ENCODE data around the gene PID1.

The PID1 gene

DNA sequence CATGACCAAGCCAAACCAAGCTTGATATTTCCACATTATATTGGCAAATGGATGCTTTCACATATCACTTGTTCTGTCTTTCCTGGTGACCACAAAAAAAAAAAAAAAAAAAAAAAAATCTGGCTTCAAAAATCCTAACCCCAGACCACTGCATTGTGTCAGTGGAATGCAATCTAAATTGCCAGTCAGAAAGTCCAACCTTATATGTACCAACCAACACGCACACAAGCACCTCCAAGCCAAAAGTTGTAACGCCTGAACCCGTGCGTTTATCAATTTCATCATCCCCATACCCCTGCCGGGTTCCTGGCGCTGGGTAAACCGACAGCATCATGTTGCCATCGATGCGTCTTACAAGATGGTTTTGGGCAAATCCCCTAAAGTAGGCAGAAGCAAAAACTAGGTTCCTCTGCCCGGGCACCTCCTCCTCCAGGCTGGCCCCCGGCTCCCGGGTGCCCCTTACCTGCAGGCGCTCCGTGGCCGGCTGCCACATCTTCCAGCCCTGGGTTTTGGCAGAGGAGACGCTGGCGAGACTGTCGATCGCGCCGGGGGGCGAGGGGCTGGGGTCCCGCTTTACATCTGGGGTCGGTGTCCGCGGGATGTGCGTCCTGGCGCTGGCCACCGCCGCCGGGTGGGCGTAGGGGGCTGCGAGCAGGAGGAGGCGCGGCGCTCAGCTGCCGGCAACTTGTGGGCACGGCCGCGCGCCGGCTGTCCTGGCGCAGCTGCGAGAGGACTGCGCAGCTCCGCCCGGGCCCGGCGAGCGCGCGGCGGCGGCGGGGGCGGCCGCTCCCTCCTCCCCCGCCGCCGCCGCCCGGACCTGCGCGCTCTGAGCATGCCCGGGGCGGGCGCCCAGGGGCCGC lies at the start of gene PID1:
Gene PID1 (minus strand): TSS at position 737 of the 860 bp plus-strand sequence. CDS start 244 bp downstream, at position 493.
- DNase-seq (ENCODE audit: low read depth) = no peak

DNA sequence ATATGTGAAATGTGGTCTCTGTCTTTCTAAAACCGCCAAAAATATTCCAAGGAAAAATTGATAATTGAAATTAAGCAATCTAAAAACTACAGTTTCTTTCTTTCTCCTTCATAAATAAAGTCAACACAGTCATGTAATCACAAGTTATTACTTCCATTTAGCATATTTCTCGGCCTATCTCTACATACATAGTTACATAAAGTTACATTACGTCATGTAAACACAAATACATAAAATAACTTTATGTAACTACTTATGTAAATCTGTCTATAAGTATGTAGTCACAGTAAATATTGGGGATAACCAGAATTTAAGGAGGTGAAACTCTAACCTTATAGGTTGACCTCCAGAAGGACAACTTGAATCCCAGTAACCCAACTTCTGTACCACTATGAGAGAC lies 48.5 kb upstream of the PID1 start:
- no peak for DNase-seq (ENCODE audit: low read depth)

DNA sequence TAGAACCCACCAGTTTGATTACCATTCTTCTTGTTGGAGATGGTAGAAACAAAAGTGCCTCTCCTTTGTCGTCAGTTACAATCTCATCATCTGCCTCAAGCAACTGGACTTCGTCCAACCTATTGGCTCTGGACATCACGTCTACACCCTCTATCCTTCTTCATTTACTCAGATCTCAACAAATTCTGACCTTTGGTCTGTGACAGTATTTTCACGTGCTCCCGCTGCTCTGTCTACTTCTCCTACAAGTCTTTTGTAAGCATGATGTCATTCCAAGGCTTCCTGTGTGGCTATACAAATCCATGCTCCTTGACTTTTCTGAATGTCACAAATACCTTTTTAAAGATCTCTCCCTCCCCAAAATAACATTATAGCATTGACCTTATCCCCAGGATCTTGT lies 43.0 kb upstream of the PID1 start:
- no peak for DNase-seq (ENCODE audit: low read depth)

- no peak for DNase-seq (ENCODE audit: low read depth)
Observed at GRCh38 chr2:229313591-229313990, 42.5 kb upstream of the PID1 start.

DNA sequence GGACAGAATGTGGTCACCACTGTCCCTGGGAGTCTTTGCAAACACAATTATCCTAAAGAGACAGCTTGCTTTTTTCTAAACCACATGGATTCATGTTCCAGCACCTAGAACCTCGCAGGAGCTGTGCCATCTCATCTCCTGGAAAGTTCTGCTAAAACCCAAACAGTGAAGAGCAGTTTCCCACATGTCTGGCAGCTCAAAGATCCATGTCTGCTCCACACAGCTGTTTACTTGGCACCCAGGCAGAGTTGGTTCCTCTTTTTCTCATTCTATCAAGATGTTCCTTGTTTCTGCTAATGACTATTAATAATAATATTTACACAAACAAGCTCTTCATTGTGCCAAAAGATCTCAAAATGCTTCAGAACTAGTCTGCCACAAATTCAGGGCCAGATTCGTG lies 30.1 kb upstream of the PID1 start:
- DNase-seq (ENCODE audit: low read depth) = no peak

GRCh38 chr2:229300790-229301189 lies 29.7 kb upstream of the PID1 start:
- no peak for DNase-seq (ENCODE audit: low read depth)

DNA sequence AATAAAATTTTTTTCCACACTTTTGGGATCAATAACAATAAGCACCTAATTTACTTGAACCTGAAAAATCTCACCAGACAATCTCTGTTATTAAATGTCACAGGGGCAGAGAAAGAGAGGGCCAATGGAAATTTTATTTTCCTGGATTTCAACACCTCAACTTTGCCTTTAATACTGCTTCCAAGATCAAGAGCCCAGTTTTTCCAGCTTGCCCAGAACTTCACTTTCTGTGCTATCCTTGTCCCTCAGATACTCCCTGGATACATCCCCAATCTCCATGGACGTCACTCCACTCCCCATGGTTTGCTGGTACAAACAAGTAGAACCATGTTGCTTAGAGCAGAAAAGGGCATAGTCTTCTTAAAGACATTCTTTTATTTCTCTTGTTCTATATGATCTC lies 29.3 kb upstream of the PID1 start:
- DNase-seq (ENCODE audit: low read depth) = no peak

- no peak for DNase-seq (ENCODE audit: low read depth)
Observed at GRCh38 chr2:229297247-229297646, 26.2 kb upstream of the PID1 start.

GRCh38 chr2:229296536-229296935 lies 25.4 kb upstream of the PID1 start:
- DNase-seq (ENCODE audit: low read depth) = no peak

DNA sequence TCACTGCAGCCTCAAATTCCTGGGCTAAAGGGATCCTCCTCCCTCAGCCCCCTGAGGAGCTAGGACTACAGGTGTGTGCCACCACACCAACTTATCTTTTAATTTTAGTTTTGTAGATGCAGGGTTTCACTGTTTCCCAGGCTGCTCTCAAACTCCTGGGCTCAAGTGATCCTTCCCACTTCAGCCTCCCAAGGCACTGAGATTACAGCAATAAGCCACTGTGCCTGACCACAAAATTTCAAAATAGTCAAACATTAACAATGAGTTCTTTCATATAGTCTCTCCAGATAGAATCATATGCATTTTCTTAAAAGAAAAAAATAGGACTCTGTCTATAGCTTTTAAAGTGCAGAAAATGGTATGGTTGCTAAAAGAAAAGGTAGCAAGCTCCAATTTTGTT lies 24.9 kb upstream of the PID1 start:
- no peak for DNase-seq (ENCODE audit: low read depth)

DNA sequence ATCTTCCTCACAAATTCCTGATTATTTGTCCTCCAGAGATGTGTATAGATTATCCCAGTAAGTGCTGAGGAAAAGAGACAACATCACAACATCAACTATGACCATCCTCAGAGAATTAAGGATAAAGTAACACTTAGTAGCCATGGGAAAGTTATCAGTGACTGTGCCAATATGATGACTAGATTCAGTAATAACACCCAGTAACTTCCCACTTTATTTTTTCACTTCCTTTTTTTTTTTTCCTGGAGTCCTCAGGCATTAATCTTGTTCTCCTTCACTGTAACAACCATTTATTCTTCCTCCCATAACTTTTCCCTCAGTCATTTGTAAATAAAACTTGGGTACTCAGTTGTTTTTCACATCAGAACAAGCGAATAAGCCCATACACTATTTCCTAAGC lies 16.7 kb upstream of the PID1 start:
- DNase-seq (ENCODE audit: low read depth) = no peak

GRCh38 chr2:229282758-229283546 lies 11.9 kb upstream of the PID1 start:
- no peak for DNase-seq (ENCODE audit: low read depth)

DNA sequence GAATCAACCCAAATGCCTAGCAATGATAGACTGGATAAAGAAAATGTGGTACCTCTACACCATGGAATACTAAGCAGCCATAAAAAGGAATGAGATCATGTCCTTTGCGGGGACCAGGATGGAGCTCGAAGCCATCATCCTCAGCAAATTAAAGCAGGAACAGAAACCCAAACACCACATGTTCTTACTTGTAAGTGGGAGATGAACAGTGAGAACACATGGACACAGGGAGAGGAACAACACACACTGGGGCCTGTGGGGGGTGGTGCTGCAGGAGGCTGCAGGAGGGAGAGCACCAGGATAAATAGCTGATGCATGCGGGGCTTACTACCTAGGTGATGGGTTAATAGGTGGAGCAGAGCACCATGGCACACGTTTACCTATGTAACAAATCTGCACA lies 8.4 kb upstream of the PID1 start:
- DNase-seq (ENCODE audit: low read depth) = no peak

- DNase-seq (ENCODE audit: low read depth) = no peak
Observed at GRCh38 chr2:229275506-229275905, 4.4 kb upstream of the PID1 start.

- DNase-seq (ENCODE audit: low read depth) = no peak
Observed at GRCh38 chr2:229273723-229274338, 2.7 kb upstream of the PID1 start.

DNA sequence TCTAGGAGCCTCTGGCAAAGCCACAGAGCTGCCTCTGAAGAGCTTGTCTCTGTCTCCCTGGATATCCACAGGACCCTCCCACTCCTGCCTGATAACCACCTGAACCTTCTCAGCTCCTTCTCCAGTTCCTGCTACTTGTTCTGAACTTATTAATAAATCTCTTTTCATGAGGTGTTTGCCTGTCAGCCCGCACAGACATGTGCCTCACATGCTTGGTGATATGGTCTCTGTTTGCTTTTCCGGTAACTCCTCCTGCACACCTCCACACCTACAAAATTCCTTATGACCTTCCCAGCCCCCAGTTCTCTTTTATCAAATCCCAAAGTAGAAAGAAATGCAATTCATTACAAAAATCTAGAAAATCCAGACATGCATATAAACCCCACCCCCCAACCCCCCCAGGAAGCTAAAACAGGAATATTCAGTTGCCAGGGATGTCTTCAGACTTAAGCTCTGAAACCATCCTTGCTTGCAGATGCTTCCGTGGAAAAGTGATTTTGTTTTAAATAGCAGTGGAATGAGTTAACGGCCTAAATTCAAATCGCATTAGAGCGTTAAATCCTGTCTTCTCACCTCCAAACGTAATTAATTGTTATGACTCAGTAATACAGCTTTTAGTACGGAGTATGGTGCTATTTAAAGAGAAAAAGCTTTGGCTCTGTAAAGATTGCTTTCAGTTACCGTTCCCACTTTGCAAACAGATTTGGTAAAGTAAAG lies 2.1 kb upstream of the PID1 start:
- DNase-seq (ENCODE audit: low read depth) = no peak

DNA sequence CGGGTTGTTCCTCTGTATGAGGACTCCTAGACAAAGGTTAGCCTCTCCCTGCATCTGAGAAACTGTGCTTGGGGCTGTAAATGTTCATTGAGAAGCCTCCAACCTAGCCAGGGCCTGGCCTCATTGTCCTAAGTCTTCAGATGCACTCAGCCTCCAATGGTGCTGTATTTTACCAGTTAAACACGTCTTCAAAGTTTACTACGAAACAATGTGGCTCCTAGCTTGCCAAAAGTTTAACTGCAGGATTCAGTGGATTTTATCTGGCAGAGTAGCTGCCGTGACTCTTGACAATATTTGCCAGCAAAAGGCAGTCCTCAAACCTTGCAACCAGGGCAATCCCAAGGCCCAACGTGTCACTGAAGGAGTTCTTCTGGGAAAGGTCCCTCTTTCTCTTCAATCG lies 1.1 kb downstream of the PID1 start:
- DNase-seq (ENCODE audit: low read depth) = no peak

DNA sequence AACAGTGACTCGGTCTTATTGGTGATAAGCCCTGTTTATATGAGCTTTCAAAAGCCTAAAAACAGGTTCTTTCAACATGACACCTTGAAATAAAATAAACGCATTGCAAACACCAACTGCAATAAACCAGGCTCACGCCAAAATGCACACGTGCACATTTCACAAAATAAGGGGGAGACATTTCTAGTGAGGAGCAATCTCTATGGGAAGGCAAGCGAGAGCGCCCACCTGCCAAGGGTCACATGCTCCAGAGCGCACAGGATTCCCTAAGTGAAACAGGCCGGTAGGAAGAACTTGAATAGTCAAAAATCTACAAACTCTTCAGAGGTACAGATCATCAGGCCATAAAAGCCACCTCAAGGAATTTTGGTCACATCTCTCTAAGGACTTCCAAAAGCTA lies 1.9 kb downstream of the PID1 start:
- DNase-seq (ENCODE audit: low read depth) = no peak

DNA sequence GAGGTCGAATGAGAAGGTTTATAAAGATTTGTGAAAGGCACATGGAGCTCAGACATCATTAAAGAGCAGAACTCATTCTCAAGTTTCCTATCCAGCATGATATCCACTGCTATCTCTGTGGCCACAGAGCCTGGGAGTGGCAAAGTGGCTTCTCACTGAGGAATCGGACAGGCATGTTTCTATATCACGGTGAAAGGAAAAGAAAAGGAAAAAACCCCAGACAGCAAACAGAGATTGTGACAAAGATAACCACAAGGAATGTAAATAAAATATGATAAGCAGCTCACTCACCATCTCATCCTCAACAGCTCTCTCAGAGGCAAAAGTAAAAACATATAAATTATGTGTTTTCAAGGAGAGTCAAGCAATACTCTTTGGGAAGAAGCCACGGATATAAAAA lies 2.5 kb downstream of the PID1 start:
- DNase-seq (ENCODE audit: low read depth) = no peak

- no peak for DNase-seq (ENCODE audit: low read depth)
Observed at GRCh38 chr2:229267080-229267479, 4.0 kb downstream of the PID1 start.

- no peak for DNase-seq (ENCODE audit: low read depth)
Observed at GRCh38 chr2:229265727-229266126, 5.4 kb downstream of the PID1 start.

GRCh38 chr2:229261599-229261998 lies 9.5 kb downstream of the PID1 start:
- DNase-seq (ENCODE audit: low read depth) = no peak

All from stimulated activated CD8-positive, alpha-beta memory T cell treated with anti-CD3 and anti-CD28 coated beads, Interleukin-7, amount 100 ng/mL, for 24 hours (primary cell).